HT-29 (cell line): ENCODE results near the gene AMER1. TPM values are rescaled to one million over a fixed set of nuclear protein-coding genes. Genes with fewer than 3 reads are reported as not detected.
A peak's percentile ranks its signal among the peaks of the same experiment; 100 is the strongest.

Source experiments
- DNase-seq: peaks from one replicate; pipeline ENCODE4 v3.0.0-alpha.2; 2015; ENCODE audit warnings: low spot score
- total RNA-seq: library from RNA; depleted of rRNA; stranded (reverse); fragments of >200 nt; shearing (Covaris generic); gene quantifications from 2 replicates; pipeline ENCODE4 v1.2.3, GENCODE V29; 2014; rRNA removed

The AMER1 gene
- 2.6 and 3.3 TPM in 2 replicates for total RNA-seq

GRCh38 chrX:64205441-64205734 is at the start of gene AMER1:
Gene AMER1 (minus strand): TSS chrX:64205708. CDS start chrX:64193286, 12,422 bp downstream.
- DNase-seq: no peak

GRCh38 chrX:64230123-64230970 is 24.8 kb upstream of the AMER1 start, which contains the start of gene ASB12:
Gene ASB12 (minus strand): TSS chrX:64230607. CDS start chrX:64225650, 4,957 bp downstream.
- DNase-seq: no peak

- peak; percentile 8 for DNase-seq
Measured at GRCh38 chrX:64229154-64229553, 23.6 kb upstream of the AMER1 start.

DNA sequence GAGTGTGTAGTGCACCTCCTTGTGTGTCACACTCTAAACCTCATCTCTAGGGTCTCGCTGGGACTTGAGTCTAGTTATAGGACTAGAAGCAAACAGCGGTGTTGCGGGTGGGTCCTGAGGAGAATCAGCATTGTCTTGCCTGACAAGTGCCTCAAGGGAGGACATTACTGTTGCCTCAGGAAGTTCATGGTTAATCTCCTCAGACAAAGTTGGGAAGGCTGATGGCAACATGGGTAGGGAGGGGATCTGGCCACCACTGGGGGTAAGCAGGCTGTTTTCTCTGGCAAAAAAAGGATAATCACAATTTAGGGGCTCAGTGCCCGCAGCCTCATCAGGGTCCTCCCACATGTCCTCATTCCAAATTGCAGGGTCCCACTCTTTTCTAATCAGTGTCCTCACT is 12.5 kb upstream of the AMER1 start:
- DNase-seq: no peak

DNA sequence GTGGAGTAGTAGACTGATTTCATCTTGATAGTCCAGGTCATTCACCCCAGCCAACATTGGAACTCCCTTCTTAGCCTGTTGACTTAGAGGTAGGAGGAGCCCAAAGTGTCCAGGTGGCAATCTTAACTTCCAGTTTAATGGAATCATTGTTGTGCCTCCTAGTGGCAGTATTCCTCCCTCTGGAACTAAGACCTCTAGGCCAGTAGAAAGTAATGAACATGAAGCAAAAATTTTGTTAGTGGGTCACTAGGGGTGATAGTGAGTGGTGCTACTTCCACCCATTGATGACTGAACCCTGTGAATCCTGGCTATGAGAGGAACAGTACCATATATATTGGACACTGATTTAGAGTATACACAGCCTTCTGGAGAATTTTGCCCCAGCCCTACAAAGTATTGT is 8.5 kb upstream of the AMER1 start:
- peak; percentile 16 for DNase-seq

DNA sequence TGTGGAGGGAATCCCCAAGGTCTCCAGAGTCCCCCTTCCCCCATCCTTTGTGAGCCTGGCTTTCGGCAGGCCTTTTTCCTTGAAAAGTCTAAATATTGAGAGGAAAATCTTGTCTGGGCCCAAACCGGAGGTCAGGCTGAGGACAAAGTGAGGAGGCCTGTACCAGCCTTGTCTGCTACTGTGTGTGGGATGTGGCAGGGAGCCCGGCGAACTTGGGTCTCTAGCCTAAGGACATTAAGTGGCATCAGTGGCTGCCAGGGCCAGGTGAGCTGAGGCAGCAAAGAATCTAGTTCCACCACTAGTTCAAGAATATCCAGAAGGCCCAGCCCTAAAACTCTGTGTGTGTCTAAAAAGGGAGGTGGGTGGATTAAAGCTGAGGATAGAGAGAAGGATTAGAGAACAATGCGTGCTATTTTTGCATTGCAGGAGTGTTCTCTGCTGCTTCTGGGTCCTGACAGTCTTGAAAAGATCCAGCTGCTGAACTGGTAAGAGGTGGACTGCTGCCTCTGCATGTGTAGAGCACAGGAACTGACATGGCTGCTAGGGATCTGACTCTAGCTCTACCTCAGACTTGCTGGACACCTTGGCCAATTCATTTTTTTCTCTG is 1.2 kb upstream of the AMER1 start:
- peak; percentile 4 for DNase-seq

- peak; percentile 83 for DNase-seq
Measured at GRCh38 chrX:64205735-64206501, 410 bp upstream of the AMER1 start.

DNA sequence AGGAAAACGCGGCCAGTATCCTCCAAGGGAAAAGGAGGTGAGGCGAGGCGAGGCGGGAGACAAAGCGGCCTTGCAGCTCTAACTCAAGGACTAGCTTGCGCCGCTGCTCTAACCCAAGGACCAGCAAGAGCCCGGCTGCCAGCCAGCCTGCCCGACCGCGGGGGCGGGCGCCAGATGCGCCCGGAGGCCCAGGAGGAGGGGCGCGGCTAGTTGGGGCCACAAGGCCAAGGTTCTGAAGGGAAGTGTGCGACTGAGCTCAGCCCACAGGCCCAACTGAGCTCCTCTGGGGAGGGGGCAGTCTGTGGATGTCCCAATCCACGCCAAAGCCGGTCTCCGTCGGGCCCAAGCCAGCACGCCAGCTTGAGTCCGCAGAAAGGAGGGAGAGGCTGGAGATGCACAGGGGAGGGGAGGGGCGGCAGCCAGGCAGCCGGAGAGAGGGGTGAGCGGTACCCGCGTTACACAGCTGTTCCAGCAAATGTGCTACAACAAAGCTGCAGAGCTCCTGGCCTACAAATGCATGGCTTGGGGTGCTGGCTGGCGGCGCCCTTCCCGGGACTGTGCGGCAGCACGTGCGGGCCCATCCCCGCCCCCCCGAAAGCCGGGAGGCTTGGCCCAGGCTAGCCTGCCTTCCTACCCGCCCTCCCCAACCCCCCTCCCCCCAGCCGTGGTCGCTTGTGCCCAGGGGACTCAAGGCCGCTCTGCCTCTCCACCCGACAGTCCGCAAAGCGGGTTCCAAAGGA is 637 bp downstream of the AMER1 start:
- peak; percentile 15 for DNase-seq

GRCh38 chrX:64204252-64204651 is 1.3 kb downstream of the AMER1 start:
- no peak for DNase-seq

DNA sequence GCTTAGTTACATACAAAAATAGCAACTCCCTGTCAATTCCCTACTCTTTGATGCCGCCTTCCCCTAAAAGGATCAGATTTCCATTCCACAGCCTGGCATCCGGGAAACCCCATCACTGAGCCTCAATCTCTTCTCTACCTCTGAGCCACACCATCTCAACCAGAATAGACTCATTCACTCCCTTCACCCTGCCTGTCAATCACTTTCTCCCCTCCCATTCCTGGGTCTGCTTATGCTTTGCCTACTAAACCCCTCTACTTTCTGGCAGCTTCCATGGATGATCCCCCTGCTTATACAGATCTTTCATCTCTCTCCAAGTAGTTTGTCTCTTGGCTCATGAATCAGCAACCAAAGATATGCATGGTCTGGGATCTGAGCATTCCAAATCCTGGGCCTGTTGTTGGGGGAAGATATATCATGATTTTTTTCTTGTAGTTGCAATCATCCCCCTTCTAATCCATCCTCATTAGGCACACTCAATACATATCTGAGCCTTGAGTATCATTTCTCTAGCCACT is 2.6 kb downstream of the AMER1 start:
- DNase-seq: no peak

DNA sequence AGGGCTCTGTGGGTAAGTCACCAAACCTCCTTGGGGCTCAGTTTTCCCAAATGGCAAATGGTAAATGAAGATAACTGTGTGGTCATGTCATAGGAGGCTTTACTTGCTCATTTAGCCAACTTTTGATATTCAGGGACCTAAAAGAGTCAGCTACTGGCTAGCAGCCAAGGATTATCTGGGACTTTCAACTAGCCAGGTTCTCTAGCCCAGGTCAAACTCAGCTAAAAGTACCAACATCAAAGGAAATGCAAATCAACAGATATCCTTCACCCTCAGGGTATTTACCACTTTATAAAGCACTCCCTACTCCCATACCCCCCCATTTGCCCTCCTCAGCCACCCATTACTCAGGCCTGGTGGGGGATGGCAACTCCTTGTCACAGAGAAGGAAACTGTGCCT is 7.5 kb downstream of the AMER1 start:
- DNase-seq: no peak

GRCh38 chrX:64196606-64197005 is 8.9 kb downstream of the AMER1 start:
- DNase-seq: no peak

DNA sequence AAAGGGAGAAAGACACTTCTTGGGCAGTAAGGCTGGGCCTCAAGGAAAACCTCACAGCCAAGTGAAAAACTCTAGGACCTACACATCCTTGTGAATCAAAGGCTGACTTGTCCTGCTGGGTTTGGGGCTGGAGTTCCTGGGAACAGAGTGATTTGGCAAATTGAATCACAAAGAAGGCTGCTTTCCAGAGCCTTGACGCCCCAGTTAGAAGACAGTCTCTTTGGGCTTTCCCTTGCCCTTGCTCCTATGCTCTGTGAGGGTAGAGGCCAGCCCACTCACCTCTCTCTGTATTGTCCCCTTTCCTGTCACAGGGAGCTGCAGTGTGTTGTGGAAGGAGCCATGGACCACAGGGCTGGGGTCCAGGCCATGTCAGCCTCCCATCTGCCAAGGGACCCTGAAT is 9.6 kb downstream of the AMER1 start:
- no peak for DNase-seq

- DNase-seq: no peak
Measured at GRCh38 chrX:64192673-64193072, 12.8 kb downstream of the AMER1 start.

GRCh38 chrX:64192040-64192439 is 13.5 kb downstream of the AMER1 start:
- DNase-seq: no peak

DNA sequence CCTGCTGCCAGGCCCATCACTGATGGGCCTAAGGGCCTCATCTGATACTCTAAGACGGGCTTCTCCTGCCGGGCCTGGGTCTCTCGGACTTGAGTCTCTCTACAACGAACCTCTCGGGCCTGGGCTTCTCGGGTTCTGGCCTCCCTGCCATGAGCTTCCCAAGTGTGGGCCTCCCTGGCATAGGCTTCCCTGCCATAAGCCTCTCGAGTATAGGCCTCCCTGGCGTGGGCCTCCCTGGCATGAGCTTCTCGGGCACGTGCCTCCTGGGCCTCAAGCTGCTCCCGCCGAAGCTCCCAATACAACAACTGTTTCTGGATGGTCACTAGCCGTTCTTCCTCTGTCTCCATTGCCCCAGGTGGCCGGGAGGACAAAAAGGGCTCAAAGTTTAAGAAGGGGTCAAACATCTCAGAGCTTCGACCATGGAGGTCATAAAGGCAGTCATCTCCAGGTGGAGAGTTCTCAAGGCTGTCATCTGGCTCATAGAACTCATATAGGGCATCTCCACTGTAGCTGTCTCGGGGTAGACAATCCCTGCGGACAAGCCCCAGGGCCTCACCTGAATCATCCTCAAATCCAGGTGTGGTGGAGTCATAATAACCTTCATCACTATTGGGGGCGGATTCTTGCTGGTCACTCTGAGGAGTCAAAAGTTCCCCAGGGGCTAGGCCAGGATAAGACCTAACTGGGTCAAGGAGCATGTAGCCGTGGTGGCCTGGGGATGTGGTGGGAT is 14.1 kb downstream of the AMER1 start:
- no peak for DNase-seq

- no peak for DNase-seq
Measured at GRCh38 chrX:64190136-64190740, 15.3 kb downstream of the AMER1 start.

- no peak for DNase-seq
Measured at GRCh38 chrX:64188901-64189300, 16.6 kb downstream of the AMER1 start.

GRCh38 chrX:64187762-64188150 is 17.8 kb downstream of the AMER1 start:
- no peak for DNase-seq

DNA sequence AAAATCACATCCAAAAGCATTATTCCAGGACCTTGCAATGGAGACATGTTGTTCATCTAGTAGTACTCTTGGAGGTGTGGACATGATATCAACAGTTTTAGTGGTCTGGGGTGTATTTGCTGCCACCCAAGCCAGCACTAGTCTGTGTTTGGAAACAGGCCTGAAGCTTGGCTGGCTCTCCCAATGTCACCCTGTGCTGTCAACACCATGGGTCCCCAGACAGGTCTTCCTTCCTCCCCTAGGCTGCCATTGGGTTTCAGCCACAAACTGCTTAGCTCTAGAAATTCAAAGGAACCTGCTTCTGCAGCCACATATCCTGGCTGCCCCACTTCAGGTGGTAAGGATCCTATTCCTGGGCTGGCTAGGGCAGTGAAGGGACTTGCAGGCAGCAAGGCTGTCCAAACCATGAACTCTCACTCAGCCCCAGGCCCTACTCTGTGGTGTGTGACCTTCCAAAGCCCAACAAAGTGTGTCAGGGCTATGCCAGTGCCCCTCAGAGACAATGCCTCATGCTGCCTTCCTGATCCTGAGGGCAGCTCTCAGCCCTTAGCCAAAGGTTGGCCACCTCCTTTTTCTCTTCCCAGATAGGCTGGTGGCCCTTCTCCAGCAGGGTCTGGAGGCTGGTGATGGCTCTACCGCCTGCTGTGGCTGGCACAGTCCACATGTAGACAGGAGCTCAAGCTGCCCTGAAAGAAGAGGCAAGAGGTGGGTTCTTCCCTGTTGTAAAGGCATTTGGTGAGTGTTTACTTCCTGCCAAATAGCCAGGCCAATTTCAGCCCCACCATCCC is 18.3 kb downstream of the AMER1 start:
- DNase-seq: no peak
